WERI-Rb-1 (cell line): ENCODE measurements around the gene ZFP62.

Experiments
- DNase-seq: peaks from one replicate; pipeline ENCODE4 v3.0.0-alpha.2; 2020
- H3K27ac ChIP-seq: fragments of 250-450 bp; sonication (Bioruptor Pico); 2 replicates; pipeline ENCODE4 v1.5.1; 2020; ENCODE audit warnings: mild to moderate bottlenecking, moderate library complexity
- H3K27me3 ChIP-seq: fragments of 250-450 bp; sonication (Bioruptor Pico); 2 replicates; pipeline ENCODE4 v1.5.1; 2021; ENCODE audit warnings: mild to moderate bottlenecking, low read depth, moderate library complexity; ENCODE audit not compliant: insufficient read depth, severe bottlenecking
- H3K36me3 ChIP-seq: fragments of 250-450 bp; sonication (Bioruptor Pico); 2 replicates; pipeline ENCODE4 v1.5.1; 2020; ENCODE audit warnings: mild to moderate bottlenecking, moderate library complexity
- H3K4me3 ChIP-seq: 2 replicates; pipeline ENCODE4 v1.5.1; 2011; ENCODE audit warnings: low read depth, mild to moderate bottlenecking, control low read depth, low read length
- H3K9me3 ChIP-seq: fragments of 250-450 bp; sonication (Bioruptor Pico); 2 replicates; pipeline ENCODE4 v1.5.1; 2021; ENCODE audit warnings: mild to moderate bottlenecking, moderate library complexity; ENCODE audit not compliant: severe bottlenecking
- TF ChIP-seq, protein P1 (sequence below): IDR thresholded peaks from 2 replicates; pipeline ENCODE4 v1.5.1; 2011; ENCODE audit warnings: low read depth, mild to moderate bottlenecking, control low read depth, inconsistent platforms, low read length

ZFP62 gene

DNA sequence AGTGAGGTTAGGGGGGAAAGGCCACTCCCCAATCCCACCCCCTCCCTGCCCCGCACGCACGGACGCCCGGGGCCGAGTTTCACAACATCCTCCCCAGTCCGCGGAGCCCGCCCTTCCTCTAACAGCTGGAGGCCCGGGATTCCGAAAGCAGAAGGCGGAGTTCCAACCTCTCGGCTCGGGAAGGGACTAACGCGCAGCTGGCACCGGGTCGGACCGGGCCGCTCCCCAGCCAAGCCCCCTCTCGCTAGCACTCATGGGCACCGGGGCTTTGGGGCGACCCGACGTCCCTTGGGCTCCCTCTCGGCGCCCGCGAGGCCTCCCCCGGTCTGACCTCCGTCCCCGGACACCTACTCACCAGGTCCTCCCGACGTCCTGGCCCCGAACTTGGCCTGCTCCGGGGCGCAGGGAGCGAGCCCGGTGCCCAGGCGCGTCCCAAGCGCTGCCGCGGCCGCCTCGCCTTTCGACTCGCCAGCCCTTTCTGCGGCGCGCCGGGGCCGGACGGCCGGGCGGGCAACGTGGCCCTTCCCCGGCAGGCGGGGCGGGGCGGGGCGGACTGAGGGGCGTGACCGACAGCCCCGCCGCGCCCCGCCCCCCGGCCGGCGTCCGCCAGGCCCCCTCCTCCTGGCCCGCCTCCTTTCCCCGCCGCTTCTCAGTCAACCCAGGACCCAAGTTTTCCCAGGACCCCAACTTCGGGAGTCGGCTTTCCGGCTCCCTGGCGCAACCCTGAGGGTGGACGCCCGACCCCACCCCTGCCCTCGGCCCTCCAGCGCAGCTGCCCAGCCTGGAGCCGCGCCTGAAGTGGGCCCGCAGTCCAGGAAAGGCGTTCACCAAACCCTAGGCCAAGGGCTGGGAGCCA is 58.5 kb downstream of the ZFP62 start, which contains the start of gene MGAT1:
Gene MGAT1, minus strand, starts transcription at position 482 of the 856 bp plus-strand sequence. CDS start 9,835 bp downstream, outside the sequence.
- no peaks in the 10 kb centered on the region for H3K9me3 ChIP-seq
- H3K27ac ChIP-seq: no peak within 1 kb of the TSS
- no peaks in the 10 kb centered on the region for H3K27me3 ChIP-seq
- H3K4me3 ChIP-seq: no peak within 1 kb of the TSS
- H3K36me3 ChIP-seq: no peaks in the 10 kb centered on the region
- TF ChIP-seq, protein P1, sequence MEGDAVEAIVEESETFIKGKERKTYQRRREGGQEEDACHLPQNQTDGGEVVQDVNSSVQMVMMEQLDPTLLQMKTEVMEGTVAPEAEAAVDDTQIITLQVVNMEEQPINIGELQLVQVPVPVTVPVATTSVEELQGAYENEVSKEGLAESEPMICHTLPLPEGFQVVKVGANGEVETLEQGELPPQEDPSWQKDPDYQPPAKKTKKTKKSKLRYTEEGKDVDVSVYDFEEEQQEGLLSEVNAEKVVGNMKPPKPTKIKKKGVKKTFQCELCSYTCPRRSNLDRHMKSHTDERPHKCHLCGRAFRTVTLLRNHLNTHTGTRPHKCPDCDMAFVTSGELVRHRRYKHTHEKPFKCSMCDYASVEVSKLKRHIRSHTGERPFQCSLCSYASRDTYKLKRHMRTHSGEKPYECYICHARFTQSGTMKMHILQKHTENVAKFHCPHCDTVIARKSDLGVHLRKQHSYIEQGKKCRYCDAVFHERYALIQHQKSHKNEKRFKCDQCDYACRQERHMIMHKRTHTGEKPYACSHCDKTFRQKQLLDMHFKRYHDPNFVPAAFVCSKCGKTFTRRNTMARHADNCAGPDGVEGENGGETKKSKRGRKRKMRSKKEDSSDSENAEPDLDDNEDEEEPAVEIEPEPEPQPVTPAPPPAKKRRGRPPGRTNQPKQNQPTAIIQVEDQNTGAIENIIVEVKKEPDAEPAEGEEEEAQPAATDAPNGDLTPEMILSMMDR: no peak
- no peak for DNase-seq

DNA sequence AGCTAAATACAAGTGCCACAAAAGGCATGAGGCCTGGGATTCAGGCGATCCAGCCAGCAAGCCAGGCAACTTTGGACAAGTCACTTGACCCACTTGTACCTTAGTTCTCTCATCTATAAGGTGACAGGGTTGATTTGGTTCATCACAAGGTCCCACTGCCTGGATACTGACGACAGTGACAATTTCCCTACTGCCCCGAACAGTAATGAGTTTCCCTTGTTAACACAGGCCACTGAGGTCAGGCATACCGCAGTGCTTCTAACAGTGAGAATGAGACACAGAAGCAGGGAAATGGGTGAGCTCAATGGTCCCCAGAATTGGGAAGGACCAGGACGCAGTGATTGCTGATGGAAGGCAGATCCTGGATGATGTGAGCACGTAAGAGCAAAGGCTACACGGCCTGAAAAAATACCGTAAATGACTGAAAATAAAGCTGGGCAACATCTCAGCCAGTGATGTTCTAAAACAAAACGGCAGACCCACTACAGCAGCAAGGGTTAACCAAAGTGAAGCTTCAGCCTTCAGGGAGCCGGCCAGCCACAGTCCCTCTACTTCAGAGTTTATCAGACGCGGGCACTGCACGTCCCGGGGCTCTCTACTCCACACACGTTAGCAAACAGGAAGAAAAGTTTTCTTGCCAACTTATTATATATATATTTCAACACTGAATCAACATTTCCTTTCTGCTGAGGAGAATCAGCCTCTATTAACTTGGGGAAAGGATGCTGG is 59.3 kb downstream of the ZFP62 start:
- DNase-seq: no peak
- Histone ChIP-seq H3K36me3 (no peaks in the 10 kb centered on the region), H3K4me3 (no peak overlapping the region), H3K27me3 (no peaks in the 10 kb centered on the region), H3K9me3 (no peaks in the 10 kb centered on the region), H3K27ac (no peak overlapping the region)
- TF ChIP-seq, protein P1: no peak

DNA sequence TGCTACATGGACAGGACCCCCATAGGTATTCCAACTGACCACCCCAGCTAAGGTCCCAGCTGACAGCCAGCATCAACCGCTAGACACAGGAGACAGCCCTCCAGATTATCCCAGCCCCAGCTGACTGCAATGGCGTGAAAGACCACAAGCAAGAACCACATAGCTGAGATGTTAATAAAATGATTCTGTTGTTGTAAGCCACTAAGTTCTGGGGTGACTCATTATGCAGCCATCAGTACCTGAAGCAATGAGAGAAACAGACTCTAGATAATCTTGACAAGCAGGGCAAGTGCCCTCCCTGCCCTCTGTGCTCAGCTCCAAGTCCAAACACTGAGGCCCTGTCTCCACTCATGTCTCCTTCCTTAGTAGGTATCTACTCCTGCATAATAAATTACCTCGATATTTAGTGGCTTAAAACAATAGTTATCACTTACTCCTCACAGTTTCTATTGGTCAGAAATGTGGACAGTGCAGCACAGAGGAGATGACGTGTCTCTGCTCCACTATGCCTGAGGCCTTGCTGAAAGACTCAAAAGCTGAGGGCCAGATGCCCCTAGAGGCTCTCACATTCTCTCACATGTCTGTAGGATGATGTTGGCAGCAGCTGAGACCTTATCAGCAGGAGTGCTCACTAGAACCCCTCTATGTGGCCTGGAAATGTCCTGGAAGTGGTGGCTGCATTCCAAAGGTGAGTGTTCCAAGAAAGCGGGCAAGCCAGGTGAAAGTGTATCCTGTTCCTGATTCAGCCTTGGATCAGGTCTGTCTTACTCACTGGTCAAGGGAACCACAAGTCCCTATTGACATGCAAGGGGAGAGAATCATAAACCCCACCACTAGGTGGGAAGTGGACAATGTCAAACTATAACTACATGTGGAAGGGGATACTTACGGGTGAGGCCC is 60.9 kb downstream of the ZFP62 start:
- Histone ChIP-seq H3K36me3 (no peaks in the 10 kb centered on the region), H3K27ac (no peak overlapping the region), H3K4me3 (no peak overlapping the region), H3K9me3 (no peaks in the 10 kb centered on the region), H3K27me3 (no peaks in the 10 kb centered on the region)
- DNase-seq: no peak
- TF ChIP-seq, protein P1: no peak

DNA sequence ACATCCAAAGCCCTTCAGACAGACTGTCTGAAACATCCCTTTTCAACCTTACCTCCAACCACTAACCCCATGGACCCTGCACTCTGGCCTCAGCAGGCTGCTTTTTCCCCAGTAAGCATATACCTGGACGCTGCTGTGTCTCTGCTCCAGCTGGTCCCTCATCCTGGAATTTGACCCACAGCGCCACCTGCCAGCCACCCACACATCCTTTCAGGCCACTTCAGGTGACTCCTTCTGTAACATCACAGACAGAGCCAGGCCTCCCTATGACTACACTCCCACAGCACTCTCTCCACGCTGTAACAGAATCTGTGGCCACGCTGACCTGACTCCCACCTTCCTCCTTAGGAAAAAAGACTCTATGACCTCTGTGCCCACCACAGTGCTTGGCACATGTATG is 61.9 kb downstream of the ZFP62 start:
- Histone ChIP-seq H3K4me3 (no peak overlapping the region), H3K27me3 (no peaks in the 10 kb centered on the region), H3K9me3 (no peaks in the 10 kb centered on the region), H3K27ac (no peak overlapping the region), H3K36me3 (no peaks in the 10 kb centered on the region)
- DNase-seq: peak; percentile 57
- TF ChIP-seq, protein P1: peak; percentile 65

DNA sequence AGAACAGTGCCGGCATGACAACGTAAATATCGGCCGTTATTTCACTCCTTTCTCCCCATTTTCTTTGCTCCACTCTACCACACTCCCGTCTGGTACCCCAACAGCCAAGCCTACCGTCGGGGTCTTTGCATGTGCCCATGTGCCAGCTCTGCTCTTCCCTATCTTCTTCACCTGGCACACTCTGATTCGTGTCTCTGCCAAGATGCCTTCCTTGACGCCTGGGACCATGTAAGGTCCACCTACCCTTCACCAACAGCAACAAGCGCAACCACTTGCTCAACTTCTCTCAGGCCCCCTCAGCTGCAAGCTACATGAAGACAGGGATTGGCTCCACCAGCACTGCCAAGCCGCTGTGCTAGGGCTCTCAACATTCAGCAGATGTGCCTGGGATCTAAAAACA is 62.9 kb downstream of the ZFP62 start:
- TF ChIP-seq, protein P1: no peak
- Histone ChIP-seq H3K4me3 (no peak overlapping the region), H3K27ac (no peak overlapping the region), H3K27me3 (no peaks in the 10 kb centered on the region), H3K9me3 (no peaks in the 10 kb centered on the region), H3K36me3 (no peaks in the 10 kb centered on the region)
- DNase-seq: no peak
